ENCODE results near the gene KIF5C.

The KIF5C gene

DNA sequence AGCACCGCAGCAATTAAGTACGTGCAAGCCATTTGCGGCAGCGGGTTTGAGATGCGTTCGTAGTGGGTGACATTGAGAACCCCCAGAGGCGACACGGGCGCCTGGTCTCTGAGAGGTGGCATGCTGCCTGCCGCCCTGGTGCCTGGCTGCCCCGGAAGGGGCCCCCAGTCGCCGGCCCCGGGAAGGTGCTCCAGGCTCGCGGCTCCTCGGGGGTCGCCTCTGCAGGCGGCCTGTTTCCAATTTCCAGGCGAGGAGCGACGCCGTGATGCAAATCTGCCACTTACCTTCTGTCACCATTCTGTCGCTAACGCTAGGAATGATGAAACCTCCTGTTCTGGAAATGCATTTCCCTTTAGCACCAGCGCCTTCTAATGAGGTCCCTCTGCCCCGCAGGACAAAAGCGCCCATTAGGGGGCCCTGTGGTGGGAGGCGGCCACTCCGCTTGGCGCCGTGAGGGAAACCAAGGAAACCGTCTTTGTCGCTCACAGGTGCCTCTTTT is 13.0 kb downstream of the KIF5C start:
- DNase-seq: no peak

DNA sequence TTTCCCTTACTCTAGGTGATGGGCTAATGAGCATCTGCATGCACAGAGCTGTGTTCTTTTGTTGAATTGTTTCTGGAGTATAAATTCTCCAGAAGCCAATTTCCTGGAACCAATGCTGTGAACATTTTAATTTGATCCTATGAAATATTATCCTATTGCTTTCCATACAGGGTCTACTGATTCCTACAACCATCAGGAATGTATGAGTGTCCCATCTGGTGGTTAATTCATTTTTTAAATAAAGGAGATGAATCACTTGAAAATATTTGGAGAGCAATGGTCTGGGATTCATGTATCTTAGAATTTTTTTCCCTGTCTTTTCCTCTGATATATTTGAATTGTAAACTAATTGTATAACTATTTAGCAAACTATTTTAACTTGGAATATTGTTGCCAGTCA is 14.0 kb downstream of the KIF5C start:
- DNase-seq: no peak

DNA sequence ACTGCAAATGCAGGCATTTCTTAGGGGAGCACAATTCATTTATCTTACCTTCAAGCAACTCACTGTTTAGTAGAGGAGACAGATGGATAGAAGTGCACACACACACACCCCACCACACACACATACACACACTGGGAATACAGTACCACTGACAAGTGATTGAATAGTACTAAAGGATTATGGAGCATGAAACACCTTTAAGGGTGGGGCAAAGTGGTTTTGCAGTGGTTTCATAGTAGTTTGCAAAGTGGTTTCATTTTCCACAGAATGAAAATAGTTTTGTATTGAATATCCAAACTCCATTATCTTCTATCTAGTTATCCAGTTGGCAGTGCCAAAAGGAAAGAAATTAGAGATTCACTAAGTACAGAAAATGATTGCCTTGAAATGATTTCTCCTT is 18.9 kb downstream of the KIF5C start:
- no peak for DNase-seq

DNA sequence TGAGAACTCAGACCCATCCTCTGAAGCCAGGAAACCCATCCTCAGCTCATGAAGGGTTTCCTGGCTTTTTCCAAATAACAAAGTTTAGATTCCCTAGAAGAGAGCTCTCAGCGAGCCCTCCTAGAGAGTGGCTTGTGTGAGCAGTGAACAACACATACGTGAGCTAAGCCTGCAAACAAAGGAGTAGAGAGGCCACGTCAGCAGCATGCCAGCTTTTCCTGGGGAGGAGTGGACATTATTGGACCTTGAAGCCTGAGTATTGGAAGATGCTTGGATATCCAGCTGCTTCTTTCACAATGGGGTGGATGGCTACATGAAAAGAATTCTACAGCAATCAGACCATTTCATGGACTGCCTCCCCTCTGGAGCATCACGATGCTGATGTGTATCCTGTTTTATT is 21.1 kb downstream of the KIF5C start:
- no peak for DNase-seq

DNA sequence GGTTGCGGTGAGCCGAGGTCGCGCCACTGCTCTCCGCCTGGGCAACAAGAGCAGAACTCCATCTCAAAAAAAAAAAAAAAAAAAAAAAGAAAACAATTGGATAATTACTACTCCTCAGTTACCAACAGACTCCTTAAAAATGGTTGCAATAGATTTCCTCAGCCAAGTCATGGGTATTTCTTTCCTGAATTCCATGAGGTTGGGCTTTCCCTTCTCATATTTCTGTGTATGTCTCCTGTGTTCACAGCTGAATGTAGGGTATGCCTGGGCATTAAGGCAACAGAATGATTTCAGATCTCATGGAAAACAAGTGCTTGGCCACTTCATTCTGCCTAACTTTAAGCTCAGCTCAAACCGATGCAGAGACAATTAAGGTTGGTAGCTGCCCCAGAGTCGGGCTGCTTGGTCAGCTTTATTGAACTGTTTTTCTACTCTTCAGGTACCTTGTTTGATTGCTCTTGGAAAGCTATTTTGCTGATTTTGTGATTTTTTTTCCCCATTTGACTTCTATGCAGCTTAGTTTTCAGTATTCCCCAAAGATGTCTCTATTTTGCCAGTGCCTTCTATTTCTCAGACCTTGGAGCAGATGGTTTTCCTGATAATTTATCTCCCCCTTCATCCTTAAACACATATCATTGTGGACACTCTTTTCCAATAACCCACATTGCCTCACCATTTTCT is 24.8 kb downstream of the KIF5C start:
- DNase-seq: no peak

DNA sequence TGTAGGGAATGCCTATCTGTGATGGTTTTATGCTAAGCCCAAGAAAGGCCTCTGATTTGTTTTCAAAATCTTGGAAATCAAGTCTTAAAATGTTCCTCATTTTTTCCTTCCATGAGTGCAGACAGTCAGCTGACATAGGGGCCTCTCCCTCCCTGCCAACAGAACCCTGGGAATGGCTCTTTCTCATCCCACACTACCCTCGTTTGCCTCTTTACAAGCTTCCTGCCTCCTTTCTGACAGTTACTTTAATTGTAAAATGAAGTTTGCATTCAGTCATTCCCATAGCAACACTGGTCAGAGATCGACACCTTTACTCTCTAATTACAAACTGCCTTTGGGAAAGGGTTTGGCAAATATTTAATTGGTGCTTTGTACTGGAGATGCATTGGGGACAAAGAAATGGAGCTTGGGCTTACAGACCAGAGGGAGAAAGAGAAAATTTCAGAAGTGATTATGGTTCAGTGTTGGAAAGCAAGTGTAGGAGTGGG is 25.4 kb downstream of the KIF5C start:
- no peak for DNase-seq

DNA sequence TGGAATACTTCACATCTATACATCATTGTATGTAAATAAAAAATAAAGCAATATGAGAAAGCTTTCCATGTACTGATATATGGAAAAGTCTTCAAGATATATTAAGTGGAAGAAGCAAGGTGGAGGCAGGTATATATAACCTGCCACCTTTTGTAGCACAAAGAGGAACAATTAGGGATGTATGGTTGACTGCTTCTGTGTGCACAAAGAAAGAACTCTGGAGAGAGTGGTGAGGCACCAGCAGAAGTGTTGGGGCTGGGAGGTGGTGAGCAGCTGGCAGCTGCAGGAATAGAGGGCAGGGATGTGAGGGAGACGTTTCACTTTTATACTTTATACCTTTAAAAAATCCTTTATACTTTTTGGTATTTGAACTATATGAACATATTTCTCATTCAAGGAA is 26.1 kb downstream of the KIF5C start:
- no peak for DNase-seq

DNA sequence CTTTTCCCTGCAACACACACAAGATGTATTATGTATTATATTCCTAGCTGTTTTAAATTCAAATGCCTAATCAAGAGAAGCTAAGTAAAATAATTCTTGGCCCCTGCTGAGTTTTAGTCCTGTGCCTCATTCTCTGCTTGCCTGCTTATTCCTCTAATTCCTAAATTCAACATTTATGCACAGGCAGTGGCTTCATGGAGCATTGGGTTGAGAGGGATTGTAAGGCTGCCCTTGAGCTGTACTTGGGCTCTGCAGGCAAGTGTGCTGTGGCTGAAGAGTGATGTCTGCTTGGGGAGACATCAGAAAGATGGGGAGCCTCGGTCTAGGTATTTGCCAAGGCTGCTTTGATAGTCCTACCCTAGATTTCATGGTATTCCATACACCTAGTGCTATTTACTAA is 27.8 kb downstream of the KIF5C start:
- no peak for DNase-seq

DNA sequence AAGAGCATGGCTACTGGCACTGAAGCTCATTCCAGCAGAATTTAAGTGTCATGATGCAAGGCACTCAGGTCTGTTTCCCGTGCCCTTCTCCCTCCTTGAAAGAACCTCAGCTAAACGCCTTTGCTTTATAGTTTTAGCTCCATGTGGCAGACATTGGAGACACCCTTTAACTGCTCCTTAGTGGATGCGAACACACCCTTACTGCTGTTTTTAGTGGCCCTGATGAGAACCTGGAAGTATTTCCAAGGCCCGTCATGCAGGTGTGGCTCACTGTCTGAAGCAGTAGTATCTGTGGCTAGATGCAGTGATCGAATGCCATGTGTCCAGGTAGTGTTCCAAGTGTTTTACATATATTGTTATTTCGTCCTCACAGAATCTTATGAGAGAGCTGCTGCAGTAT is 28.3 kb downstream of the KIF5C start:
- no peak for DNase-seq

DNA sequence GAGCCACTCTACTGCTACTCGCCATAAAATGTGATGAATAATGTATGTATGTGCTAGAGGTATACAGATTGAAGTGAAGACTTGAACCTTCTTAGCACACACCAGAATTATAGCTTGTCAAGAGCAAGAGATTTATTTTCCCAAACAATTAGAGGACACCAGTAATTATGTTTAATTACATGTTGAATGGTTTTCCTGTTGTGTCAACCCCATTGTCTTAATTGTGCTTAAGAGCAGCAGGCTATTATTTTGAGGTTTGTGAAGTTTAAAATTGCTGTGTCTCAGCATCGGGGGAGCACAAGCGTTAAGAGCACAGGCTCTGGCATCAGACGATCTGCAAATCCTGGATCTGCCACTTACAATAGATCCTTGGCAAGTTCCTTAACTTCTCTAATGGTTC is 29.0 kb downstream of the KIF5C start:
- no peak for DNase-seq

DNA sequence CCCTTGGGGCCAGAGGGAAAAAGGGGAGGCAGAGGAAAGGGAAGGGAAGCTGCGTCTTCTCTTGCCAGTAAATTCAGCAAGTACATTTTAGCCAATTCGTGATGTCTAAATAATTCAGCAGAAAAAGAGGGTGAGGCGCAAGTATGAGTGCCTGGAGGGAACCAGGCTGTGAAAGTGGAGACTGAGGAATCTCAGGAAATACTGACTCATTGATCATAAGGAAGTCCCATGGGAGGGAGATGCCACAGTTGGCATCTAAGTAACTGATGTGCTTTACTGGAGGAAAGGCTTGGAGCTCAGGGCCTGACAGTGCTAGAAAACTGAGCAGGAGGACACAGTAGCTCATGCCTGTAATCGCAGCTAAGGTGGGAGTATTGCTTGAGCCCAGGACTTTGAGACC is 31.1 kb downstream of the KIF5C start:
- no peak for DNase-seq

DNA sequence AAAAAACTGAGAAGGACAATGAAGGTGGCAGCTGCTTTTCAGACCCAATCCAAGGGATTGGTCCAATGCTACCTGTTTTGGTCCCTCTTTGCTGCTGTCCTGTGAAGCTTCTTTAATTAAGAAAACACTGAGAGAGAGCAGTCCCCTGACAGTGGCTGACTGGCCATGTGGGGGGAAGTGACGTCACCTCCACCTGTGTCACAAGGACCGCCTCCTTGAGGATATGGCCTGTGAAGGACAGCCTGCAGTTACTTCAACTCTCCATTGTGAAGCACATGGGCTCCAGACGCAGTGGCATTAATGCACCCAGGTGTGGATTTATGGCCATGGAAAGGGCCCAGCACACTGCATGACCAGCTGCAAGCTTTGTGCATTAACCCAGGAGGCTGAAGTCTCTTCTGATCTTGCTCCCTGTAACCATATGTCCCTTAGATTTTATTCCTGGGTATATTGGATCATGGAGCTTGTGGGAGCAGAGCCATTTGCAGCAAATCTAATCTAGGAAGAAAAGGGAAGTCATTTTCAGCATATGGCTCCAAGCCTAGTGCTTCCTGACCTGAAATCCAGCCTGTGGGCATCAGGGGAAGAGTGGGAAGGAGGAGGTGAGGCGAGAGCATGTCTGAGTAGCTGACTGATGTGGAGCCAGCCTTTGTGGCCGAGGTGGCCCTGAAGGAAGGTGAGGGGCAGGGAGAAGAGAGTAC is 32.2 kb downstream of the KIF5C start:
- no peak for DNase-seq

DNA sequence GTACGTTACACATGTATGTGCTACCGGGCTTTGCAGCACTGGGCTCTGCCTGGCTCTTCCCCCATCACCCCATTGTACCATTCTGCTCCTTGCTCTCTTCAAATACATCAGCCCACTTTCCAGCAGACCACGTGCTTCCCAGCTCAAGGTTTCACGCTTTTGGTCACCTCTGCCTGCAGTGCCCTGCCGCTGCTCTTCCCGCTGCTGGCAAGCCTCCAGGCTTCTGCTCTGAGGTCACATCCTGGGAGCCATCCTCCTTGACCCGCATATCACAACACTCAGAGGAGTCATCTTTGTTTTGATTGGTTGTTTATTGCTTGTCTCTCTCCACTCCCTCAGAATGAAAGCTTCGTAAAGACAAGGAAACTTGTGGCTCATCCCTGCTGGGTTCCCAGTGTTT is 34.1 kb downstream of the KIF5C start:
- no peak for DNase-seq

DNA sequence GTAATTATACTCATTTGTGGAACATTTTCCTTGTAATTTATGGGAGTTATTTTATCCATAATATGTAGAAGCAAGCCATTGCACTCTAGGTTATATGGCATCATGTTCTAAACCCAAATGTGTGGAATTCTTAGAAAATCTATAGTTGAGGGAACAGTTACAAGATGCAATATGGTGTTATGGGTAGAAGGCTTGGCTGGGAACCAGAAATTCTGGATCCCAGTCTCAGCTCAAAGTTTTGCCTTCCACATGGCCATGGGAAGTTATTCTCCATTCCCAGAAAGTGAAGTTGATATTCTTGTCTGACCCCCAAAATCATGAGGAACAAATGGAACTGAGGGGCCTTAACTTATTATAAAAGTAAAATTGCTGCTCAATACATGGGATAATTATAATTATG is 38.0 kb downstream of the KIF5C start:
- no peak for DNase-seq

DNA sequence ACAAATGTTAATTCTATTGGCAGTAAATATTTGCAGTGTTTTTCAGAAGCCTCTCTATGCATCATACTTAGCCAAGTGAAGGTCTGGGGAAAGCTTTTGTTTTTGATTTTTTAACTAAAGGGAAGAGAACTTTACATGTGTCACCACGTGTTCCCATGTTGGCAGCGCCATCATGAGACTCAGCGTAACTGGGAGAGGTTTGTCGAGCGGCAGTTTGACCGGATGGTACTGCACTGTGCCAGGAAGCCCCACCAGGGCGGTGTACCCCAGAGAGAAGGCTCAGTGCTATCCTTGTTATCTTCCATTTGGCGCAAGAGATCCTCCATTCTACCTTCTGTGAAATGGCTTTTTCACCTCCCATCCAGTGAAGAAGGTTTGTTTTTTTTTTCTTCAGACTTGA is 38.5 kb downstream of the KIF5C start:
- DNase-seq: no peak

DNA sequence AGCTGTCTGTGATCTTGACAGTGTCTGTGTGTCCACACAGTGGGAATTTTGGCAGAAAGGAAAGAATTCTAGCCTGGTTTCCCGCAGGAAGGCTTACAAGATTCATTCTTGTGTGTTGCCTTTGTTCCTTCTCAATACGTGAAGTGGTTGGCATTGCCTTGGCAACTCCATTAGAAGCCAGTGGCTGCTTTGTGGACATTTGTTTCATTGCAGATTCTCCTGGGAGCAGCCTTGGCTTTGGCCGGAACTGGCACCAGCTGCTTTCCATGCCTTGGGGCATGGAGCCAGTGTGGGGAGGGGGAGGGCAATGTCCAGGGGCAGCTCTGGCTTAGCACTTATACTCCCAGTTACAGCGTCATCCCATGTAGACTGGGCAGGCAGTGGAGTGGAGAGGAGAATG is 39.4 kb downstream of the KIF5C start:
- no peak for DNase-seq

DNA sequence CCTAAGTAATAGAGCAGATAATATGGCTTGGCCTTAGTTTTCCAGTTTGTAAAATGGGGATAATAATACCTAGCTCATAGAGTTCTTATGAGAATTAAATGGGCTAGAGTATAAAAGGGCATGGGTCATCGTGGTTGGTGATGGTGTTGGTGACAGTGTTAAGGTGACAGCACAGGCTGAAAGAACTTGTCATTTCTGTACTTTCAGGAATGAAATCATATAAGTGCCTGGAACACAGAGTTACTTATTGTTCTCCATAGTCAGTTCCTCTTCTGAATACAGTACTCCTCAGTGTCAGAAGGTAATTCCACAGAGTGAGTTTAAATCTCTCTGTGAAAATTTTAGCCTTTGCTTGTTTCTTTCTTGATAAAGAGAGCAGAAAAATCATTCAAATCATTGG is 42.4 kb downstream of the KIF5C start:
- DNase-seq: peak in 1 of 2 donors; percentile 5

DNA sequence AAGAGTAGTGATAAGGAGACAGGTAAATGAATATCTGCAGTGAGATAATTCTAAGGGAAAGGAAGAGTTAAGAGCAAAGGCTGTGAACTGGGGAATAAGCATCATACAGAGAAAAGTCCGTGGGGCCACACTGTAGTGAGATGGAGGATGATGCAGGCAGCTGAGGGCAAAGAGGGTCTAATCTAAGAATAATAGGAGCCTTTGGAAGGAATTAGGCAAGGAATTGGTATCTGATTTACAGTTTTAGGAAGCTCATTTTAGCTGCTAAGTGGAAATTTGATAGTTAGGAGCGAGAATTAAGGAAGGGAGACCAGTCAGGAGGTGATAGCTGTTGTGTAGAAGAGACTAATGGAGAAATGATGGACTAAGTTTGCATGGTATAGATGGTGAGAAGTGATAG is 43.5 kb downstream of the KIF5C start:
- DNase-seq: no peak

DNA sequence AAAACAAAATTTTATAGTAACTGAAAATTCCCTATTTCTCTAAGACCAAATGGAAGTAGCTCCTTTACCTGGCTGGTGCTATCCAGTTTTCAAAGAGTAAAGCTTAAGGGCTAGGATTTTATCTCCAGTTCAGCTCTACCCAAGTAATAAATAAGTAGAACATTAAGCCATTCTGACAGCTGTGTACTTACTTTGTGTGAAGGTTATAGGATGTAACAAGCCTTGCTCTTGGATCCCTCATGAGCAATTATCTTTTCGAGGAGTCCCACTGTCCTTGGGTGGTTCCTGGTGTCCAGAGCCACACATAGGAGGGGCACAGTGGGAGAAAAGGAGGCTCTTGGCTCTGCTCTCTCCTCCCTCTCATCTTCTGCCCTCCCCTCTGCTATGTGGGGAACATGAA is 45.5 kb downstream of the KIF5C start:
- no peak for DNase-seq

DNA sequence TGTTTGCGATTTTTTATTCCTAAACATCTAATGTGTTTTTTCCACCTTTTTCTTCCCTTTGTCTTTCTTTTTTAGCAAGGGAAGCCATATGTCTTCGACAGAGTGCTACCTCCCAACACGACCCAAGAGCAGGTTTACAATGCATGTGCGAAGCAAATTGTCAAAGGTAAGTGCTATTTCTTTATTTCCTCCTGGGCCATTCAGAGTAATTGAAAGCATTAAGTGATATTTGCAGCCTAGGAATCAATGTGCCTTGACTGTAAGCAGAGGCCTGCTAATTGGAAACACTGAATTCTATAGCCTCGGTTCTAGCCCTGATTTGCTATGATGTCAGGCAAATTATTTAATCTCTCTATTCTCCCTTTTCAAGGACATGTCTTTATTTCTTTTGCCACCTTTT is 47.0 kb downstream of the KIF5C start:
- DNase-seq: no peak

DNA sequence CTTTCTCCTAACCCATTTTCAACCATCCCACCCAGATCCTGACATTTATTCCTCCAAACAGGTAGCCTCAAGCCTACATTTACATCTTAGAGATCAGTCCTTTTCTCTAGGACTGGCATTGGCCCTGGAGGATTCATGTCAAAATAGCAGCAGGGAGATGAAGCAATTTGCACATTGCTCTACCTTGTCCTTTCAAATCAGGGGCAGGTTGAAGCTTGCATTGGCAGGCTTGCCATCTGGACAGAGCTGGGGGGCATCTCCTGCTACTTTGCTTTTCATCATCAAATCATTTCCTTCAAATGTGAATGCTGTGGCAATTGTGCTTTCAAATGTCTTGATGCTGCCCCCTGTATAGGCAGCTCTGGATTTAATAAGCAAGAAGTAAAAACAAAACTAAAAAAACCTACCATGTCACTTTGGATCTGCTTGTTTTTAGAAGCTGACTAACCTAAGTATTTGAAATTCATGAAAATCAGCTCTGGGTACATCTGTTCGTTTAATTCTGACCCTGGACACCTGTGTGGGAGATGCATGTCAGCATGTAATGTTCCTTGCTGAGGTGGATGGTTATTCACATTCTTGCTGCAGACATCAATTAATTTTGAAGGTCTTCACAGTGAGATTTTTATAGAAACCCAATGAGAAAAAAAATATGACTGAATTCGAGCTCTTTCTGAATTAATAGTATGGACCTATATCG is 47.9 kb downstream of the KIF5C start:
- no peak for DNase-seq

DNA sequence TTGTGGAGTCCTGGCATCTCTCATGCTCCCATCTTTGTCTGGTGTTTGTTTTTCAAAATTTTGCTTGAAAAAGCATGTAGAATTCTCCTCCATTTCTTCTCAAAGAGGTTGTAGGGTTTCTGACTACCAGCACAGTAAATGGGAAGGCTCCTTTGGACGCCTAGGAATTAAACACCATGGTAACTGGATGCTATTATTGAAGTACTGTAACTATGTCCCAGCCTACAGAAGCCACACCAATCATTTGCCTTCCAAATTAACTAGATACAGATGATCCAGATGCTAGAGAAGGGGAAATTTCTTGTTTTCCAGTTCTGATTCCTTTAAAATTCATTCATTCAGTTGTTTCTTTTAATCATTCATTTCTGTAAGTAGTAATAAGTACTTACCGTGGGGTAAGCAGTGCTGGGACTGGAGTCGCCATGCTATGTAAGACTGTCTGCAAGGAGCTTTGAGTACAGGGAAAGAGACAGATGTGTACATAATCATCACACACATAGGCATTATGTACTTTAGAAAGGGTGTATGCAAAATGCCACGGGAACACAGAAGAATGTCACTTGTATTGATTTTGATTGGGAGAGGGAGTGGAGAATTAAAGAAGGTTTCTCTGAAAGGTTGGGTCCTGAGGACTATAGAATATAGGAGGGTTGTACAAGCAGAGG is 49.6 kb downstream of the KIF5C start:
- DNase-seq: no peak

DNA sequence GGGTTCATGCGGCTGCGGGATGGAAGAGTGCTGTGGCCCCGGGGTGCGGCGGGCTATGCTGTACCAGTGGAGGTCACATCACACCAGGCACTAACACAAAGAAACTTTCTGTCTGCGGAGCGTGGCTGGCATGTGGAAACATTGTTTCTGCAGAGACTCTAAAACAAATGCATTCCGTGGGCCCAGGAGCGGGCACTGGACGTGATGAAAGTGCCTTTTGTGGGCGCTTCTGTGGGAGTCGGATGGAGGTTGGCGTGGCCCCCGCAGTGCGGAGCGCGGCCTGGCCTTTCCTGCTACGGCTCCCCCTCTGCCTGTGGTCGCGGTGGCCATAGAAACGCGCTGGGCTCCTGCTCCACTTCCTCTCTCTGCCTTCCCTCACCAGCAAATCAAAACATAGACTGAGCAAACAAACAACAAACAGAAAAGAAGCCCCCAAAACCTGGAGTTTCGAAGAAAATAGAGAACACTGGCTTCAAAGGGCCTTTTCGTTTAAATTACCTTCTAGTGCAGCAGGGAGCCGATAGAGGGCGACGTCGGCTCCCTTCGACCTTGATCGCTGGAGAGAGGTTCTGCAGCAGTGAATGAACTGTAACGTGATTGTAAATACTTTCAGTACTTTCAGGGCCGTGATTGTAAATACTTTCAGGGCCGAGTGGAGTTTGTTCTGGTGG is 51.4 kb downstream of the KIF5C start:
- peak; percentile 23 to 44 for DNase-seq
